Left forelimb (tissue), 1 donor: ENCODE data around the gene RTTN.

Experiments
- DNase-seq: peaks from one replicate; pipeline ENCODE4 v3.0.0-alpha.2; 2018; ENCODE audit warnings: low spot score

RTTN gene

GRCh38 chr18:70082430-70082829, 123.1 kb downstream of the RTTN start:
- no peak for DNase-seq

GRCh38 chr18:70078106-70078505, 127.4 kb downstream of the RTTN start:
- DNase-seq = no peak

- DNase-seq = no peak
These were observed 129.6 kb downstream of the RTTN start for GRCh38 chr18:70075906-70076305.

GRCh38 chr18:70074116-70074515, 131.4 kb downstream of the RTTN start:
- no peak for DNase-seq

- no peak for DNase-seq
These were observed 132.1 kb downstream of the RTTN start for GRCh38 chr18:70073432-70073831.

GRCh38 chr18:70072678-70073077, 132.8 kb downstream of the RTTN start:
- no peak for DNase-seq

- no peak for DNase-seq
These were observed 135.5 kb downstream of the RTTN start for GRCh38 chr18:70069965-70070364.

- no peak for DNase-seq
These were observed 136.1 kb downstream of the RTTN start for GRCh38 chr18:70069382-70069781.

- no peak for DNase-seq
These were observed 136.5 kb downstream of the RTTN start for GRCh38 chr18:70068981-70069380.

- DNase-seq = no peak
These were observed 145.8 kb downstream of the RTTN start for GRCh38 chr18:70059684-70060083.

GRCh38 chr18:70058916-70059315, 146.6 kb downstream of the RTTN start:
- DNase-seq = no peak

- no peak for DNase-seq
These were observed 157.4 kb downstream of the RTTN start for GRCh38 chr18:70047931-70048603.

- no peak for DNase-seq
These were observed 158.7 kb downstream of the RTTN start for GRCh38 chr18:70046796-70047195.

- no peak for DNase-seq
These were observed 159.3 kb downstream of the RTTN start for GRCh38 chr18:70046207-70046606.

GRCh38 chr18:70044632-70045031, 160.9 kb downstream of the RTTN start:
- no peak for DNase-seq

GRCh38 chr18:70041459-70042050, 163.9 kb downstream of the RTTN start:
- DNase-seq = no peak

GRCh38 chr18:70039186-70039585, 166.3 kb downstream of the RTTN start:
- DNase-seq = no peak

- DNase-seq = no peak
These were observed 167.9 kb downstream of the RTTN start for GRCh38 chr18:70037431-70038061.

- DNase-seq = no peak
These were observed 168.6 kb downstream of the RTTN start for GRCh38 chr18:70036771-70037347.

- no peak for DNase-seq
These were observed 169.3 kb downstream of the RTTN start for GRCh38 chr18:70036168-70036567.

- DNase-seq = no peak
These were observed 174.3 kb downstream of the RTTN start for GRCh38 chr18:70031221-70031620.

- DNase-seq = no peak
These were observed 174.8 kb downstream of the RTTN start for GRCh38 chr18:70030728-70031127.

GRCh38 chr18:70029163-70029562, 176.3 kb downstream of the RTTN start:
- no peak for DNase-seq
